GM18951 (cell line): ENCODE results near the gene TFB2M.
"Not testable (repeated sequence)": the region's sequence is repeated elsewhere in the genome, so short reads cannot be mapped to it uniquely, and the experiment has no call there.

Experiments used
- POLR2A ChIP-seq: IDR thresholded peaks from 4 replicates; pipeline ENCODE4 v1.6.1; 2011; ENCODE audit warnings: mild to moderate bottlenecking; ENCODE audit not compliant: insufficient read length, insufficient read depth; ENCODE audit errors: extremely low read depth
- in situ Hi-C: fragments of 300-500 bp; cut with MboI; formaldehyde crosslinking; loops from one replicate; pipeline ENCODE4 v1.12.0; 2022; ENCODE audit warnings: low sequenced_read_pairs, mixed read lengths, inconsistent platforms; ENCODE audit not compliant: unreplicated experiment

Gene TFB2M

GRCh38 chr1:246577082-246577719, 11.1 kb upstream of the TFB2M start:
- in situ Hi-C loops = no loop called here
- no peak for TF ChIP-seq POLR2A

- in situ Hi-C loops = no loop called here
- no peak for TF ChIP-seq POLR2A
These were observed 10.6 kb upstream of the TFB2M start for GRCh38 chr1:246576709-246577032.

GRCh38 chr1:246573491-246573890, 7.4 kb upstream of the TFB2M start:
- TF ChIP-seq POLR2A = no peak
- in situ Hi-C loops = no loop called here

DNA sequence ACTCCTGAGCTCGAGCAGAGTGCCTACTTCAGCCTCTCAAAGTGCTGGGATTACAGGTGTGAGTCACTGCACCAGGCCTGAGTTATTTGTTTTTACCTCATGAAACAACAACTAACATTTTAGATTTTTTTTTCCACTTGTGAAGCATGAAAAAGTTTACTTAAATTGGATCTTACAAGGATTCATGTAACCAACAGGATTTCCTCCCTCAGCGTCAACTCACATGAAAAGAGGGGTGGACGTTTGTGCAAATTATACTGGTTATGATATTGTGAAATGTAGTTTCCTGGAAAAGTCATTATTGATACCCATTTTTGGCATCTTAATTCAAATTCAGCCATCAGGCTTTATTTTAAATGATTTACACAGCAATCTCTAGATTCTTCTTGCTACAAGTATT, 6.7 kb upstream of the TFB2M start:
- no peak for TF ChIP-seq POLR2A
- in situ Hi-C loops = no loop called here

DNA sequence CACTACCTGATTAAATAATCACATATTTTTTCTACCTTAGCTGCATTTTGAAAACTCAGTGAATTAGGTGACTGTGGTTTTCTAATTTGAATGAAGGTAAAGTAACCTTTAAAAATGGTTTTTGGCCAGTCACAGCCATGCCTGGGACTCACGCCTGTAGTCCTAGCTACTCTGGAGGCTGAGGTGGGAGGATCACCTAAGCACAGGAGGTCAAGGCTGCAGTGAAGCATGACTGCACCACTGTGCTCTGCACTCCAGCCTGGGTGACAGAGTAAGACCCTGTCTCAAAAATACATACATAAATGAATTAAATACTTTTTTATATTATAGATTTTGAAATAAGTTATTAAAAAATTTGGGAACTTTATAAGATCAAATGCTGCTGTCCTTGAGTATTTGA, 5.9 kb upstream of the TFB2M start:
- in situ Hi-C loops = no loop called here
- TF ChIP-seq POLR2A = no peak

DNA sequence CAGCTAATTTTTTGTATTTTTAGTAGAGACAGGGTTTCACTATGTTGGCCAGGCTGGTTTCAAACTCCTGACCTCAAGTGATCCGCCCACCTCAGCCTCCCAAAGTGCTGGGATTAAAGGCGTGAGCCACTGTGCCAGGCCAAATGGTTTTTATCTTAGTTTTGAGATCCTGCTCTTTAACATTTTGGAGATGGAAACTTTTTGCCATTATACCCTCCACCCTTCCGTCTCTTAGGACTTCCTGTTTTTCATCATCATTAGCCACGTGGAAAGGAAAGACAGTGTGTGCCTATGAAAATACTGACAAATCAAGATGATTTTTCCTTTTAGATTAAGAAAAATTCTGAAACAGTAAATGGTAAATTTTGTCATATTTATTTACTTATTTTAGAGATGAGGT, 5.2 kb upstream of the TFB2M start:
- in situ Hi-C loops = not testable (repeated sequence)

DNA sequence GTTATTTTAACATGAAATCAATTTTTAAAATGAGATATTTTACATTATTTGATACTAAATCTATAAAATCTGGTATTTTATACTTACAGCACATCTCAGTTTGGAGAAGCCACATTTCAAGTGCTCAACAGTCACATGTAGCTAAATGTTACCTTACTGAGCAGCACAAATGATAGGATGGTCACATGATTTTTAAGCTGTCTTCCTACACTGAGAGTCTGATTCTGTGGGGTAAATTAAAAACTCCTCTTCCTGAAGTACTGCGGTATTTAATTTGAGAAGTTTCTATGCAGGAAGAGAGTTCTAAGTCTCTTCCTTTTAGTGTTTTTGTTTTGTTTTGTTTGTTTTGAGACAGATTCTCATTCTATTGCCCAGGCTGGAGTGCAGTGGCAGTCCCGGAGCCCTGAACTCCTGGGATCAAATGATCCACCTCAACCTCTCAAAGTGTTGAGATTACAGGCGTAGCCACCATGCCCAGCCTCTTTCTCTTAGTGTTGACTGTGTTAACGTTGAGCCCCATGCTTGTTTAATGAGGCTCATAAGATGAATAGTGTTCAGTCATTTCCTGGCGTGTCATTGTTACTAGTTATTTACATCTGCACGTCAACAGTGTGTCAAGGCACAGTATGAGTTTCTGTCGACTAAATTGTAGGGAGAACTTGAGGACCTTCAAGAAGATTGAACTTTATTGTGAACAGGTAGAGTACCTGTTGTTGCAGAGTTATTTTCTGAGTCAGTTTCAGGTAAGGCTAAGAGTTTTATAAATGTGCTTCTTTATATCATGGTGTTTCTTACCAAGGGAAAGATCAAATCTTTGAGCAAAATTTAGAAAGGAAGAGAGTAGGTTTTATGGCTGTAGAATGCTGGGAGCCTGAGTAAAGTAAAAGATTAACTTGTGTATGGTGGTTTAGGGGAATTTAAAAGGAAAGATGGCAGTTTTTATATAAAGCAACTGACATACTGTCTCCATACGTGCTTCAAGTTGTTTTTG, 3.5 kb upstream of the TFB2M start:
- TF ChIP-seq POLR2A = no peak
- in situ Hi-C loops = no loop called here

- in situ Hi-C loops = no loop called here
- TF ChIP-seq POLR2A = no peak
These were observed 1.7 kb upstream of the TFB2M start for GRCh38 chr1:246567646-246568235.

- no peak for TF ChIP-seq POLR2A
These were observed 968 bp upstream of the TFB2M start for GRCh38 chr1:246566813-246567645.

GRCh38 chr1:246565751-246566127, 322 bp downstream of the TFB2M start:
- in situ Hi-C loops = no loop called here
- TF ChIP-seq POLR2A = no peak

More at GRCh38 chr1:246566813-246567645, 968 bp upstream of the TFB2M start:
- in situ Hi-C loops = no loop called here

GRCh38 chr1:246564839-246565750, 966 bp downstream of the TFB2M start:
- in situ Hi-C loops = no loop called here
- no peak for TF ChIP-seq POLR2A

DNA sequence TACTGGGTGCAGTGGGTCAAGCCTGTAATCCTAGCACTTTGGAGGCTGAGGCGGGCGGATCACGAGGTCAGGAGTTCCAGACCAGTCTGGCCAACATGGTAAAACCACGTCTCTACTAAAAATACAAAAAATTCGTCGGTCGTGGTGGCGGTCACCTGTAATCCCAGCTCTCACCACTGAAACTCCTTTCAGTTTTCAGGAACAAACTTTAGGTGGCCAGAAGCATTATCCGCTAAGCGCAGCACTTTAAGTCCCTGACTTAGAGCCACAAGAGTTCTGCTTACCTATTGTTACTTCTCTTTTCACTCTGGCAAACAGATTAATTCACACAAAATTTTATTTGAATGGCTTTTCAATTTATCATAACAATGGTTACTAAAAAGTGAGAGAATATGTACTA, 5.2 kb downstream of the TFB2M start:
- in situ Hi-C loops = not testable (repeated sequence)
